NCI-H748 (cell line): ENCODE data around the gene PRRC2A.

ENCODE experiments used
- DNase-seq: peaks from one replicate; lab custom pipeline; 2025; ENCODE audit not compliant: unreplicated experiment; lab: John Stamatoyannopoulos, UW

PRRC2A gene

DNA sequence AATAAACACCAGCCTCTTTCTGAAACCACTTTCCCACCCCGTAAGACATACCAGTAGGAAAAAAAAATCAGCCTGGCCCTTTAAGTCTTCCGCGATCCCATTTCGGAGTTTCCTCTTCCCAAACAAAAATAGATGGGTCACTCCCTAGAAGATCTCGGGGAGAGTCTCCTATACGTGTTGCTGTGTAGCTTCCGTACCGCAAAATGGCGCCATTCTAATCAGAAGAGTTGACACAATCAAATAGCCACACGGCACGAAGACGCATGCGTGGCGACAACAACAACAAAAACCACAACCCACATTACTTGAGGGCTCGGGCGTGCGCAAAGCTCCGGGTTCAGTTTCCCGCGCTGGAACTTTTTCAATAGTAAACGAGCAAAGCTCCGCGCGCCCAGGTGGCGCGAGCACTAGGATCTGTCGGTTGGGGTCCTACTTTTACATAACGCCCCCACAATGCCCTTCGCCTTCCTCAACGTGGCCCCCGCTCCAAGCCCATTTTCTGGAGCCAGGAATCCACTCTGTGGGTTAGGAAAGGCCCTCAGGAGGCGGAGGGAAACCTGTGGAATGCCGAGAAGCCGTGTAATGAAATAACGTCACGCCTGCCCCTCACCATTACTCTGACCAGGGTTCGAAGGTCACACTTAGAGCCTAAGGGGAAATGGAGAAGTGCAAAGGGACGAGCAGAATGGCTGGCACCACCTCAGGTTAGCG is 44.4 kb downstream of the PRRC2A start, which contains the start of gene GPANK1:
Gene GPANK1 (minus strand): TSS at position 208 of the 711 bp plus-strand sequence. CDS start 519 bp downstream, outside the sequence.
- DNase-seq: peak; percentile 98

GRCh38 chr6:31665501-31666336 is 45.2 kb downstream of the PRRC2A start, which contains the start of gene CSNK2B:
TSS of gene CSNK2B (plus strand) at chr6:31666080. CDS start at chr6:31666832, 752 bp downstream.
- DNase-seq: peak; percentile 99

DNA sequence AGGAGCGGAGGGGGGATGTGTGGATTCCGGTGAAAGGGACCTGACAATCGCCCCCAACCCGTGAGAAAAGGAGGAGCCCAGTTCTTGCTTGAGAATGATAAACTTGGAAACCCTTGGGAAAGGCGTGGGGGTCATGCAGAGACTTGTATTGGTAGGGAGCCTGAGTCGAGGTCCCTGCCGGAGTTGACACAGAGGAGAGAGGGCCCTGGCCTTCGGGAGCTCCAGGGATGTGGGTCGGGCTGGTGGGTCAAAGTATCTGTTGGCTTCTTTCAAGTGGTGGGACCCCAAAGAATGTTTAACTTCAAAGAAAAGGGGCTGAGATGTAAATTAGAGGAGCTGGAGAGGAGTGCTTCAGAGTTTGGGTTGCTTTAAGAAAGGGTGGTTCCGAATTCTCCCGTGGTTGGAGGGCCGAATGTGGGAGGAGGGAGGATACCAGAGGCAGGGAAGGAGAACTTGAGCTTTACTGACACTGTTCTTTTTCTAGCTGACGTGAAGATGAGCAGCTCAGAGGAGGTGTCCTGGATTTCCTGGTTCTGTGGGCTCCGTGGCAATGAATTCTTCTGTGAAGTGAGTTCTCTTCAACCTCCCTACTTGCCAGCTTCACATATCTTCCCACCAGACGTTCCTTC is 45.9 kb downstream of the PRRC2A start:
- no peak for DNase-seq

GRCh38 chr6:31669676-31670075 is 49.2 kb downstream of the PRRC2A start, which contains the start of gene LY6G5B:
TSS of gene LY6G5B (plus strand) at chr6:31669976. CDS start at chr6:31670951, 975 bp downstream.
- no peak for DNase-seq

DNA sequence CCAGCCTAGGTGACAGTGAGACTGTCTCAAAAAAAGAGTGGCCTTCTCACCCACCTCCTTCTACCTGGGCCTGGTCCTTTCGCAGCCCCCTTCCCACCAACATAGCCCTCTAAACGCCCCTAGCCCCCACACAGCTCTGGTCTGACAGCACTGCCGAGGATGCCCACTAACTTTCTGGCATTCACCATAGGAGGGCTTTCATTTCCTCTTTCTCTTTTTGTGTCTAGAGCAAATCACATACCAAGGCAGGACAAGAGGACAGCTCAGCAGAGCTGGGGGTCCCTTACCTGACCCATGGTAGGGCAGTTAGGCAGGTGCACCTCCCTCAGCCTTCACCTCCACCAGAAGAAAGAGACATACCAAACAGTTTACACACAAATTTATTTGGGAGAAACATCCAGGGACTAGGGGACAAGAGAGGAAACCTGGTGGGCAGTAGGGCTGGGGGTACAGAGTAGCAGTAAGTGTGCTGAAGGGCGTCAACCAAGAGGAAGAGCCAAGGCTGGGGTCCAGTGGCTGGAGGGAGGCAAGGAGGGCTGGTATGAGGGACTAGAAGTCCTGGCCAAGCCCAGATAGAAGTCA is 55.9 kb downstream of the PRRC2A start:
- no peak for DNase-seq

GRCh38 chr6:31676904-31677303 is 56.4 kb downstream of the PRRC2A start:
- DNase-seq: no peak

- no peak for DNase-seq
These were observed 57.4 kb downstream of the PRRC2A start for GRCh38 chr6:31677955-31678354.

- DNase-seq: peak; percentile 95
These were observed 60.0 kb downstream of the PRRC2A start, which contains the start of gene LY6G5C for GRCh38 chr6:31680226-31681134. TSS of gene LY6G5C (minus strand) at chr6:31681067. CDS start at chr6:31680373, 694 bp downstream.

GRCh38 chr6:31681135-31681671 is 60.7 kb downstream of the PRRC2A start:
- peak; percentile 79 for DNase-seq

DNA sequence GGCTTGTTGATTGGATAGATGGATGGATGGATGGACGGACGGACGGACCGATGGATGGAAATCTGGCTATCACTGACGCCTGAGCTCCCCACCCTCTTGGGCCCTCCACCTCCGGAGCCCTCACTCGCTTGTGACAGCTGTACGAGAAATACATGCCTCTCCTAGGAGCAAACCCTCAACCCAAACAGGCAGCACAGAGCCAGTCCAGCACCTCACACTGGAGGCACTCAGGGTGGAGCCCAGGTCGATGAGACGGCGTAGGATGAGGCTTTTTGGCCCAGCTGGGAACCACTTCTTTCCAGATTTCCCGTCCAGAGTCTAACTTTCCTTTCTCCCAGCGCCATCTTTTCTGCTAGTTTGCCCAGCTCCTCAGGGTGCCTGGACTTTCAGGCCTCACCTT is 63.1 kb downstream of the PRRC2A start:
- peak; percentile 59 for DNase-seq

DNA sequence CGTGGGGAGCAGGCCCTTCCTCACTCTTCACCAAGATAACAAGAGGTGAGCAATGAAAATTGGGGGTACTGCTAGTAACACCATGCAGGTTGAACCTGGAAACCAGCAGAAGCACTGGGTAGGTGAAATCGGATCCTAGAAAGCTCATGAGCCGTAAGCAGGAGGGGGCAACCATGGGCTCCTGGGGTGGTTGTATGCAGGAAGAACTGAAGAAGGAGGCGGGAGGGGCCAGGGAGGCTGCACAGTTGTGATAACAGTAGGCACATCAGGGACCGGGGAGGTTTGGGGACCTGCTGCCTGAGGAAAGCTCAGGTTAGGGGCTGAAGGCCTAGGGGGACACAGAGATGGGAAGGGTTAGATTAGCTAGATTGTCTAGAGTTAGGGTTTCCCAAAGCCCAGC is 66.0 kb downstream of the PRRC2A start:
- no peak for DNase-seq

DNA sequence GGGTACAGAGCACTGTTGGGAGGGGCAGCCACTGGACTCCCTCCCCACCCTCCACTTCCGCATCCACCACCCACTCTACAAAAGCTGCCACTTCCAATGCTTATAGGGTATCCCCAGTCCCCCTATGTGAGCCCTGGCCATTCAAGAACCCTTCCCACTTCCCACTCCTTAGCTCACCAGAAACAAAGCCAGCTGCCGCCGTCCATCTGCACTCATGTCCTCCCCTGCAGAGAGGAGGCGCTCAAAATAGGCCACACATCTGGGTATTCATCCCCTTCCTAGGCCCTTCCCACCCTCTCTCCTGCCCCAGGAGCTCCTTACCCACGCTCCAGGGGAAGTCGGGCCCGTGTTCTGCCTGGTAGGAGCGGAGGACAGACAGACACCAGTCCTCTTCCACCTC is 66.8 kb downstream of the PRRC2A start:
- no peak for DNase-seq
